HCT116 (cell line): Measurements from ENCODE around the gene OSBPL5.

Source experiments
- POLR2AphosphoS5 ChIP-seq: IDR thresholded peaks from 2 replicates; pipeline ENCODE4 v1.6.1; 2011; ENCODE audit warnings: mild to moderate bottlenecking, low read depth, low read length, moderate library complexity
- TF ChIP-seq, protein P1 (sequence below), 3 experiments: fragments of 200-600 bp in 1 of 3; sonication (generic) in 1 of 3; IDR thresholded peaks in 2 of 3; conservative IDR thresholded peaks in 1 of 3; 2 replicates each; pipeline ENCODE4 v1.5.1; 2012 to 2017; ENCODE audit warnings: low read depth in 2 of 3, low read length in 2 of 3, antibody characterized with exemption in 1 of 3, borderline replicate concordance in 1 of 3, control low read depth in 1 of 3, mild to moderate bottlenecking in 1 of 3, mixed read lengths in 1 of 3, mixed run types in 1 of 3, moderate library complexity in 1 of 3; ENCODE audit not compliant: insufficient read depth in 1 of 3
- TF ChIP-seq, protein P2 (sequence below): IDR thresholded peaks from 2 replicates; pipeline ENCODE4 v1.6.1; 2012; ENCODE audit warnings: low read depth

DNA sequence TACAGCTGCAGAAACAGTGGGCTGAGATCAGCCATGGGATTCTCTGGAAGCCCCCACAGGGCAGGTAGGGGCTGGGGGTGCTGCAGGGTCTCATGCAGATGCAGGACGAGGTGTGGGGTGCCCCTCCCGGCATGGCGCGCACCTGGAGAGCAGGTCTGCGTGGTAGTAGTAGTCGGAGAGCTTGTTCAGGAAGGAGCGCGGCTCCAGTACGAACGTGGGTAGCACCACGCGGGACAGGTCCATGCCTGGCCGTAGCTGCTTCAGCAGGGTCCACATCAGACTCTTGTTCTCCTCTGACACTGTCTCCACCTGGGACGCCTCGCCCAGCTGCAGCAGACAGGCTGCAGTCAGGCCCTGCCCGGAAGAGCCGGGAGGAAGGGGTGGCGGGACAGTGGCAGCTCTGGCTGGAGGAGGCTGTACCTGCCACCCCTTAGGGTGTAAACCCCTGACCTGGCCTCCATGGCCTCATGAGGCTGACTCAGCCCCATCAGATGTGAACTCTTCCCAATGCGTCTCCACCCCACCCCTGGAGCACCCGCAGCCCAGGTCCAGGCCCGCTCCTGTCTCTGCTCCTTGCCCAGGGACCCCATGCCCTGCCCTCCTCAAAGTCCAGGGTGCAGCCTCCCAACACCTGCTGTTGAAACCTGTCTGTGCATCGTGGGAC is 60.9 kb downstream of the OSBPL5 start:
- TF ChIP-seq, protein P1, sequence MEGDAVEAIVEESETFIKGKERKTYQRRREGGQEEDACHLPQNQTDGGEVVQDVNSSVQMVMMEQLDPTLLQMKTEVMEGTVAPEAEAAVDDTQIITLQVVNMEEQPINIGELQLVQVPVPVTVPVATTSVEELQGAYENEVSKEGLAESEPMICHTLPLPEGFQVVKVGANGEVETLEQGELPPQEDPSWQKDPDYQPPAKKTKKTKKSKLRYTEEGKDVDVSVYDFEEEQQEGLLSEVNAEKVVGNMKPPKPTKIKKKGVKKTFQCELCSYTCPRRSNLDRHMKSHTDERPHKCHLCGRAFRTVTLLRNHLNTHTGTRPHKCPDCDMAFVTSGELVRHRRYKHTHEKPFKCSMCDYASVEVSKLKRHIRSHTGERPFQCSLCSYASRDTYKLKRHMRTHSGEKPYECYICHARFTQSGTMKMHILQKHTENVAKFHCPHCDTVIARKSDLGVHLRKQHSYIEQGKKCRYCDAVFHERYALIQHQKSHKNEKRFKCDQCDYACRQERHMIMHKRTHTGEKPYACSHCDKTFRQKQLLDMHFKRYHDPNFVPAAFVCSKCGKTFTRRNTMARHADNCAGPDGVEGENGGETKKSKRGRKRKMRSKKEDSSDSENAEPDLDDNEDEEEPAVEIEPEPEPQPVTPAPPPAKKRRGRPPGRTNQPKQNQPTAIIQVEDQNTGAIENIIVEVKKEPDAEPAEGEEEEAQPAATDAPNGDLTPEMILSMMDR (IDR thresholded peaks at IDR 0.05 in 2 of 3, conservative IDR thresholded peaks at IDR 0.05 in 1 of 3; ENCODE audit: borderline replicate concordance in 1 of 3, insufficient read depth in 1 of 3, low read depth in 2 of 3, low read length in 2 of 3): no peak
- no peak for TF ChIP-seq POLR2AphosphoS5
- TF ChIP-seq, protein P2, sequence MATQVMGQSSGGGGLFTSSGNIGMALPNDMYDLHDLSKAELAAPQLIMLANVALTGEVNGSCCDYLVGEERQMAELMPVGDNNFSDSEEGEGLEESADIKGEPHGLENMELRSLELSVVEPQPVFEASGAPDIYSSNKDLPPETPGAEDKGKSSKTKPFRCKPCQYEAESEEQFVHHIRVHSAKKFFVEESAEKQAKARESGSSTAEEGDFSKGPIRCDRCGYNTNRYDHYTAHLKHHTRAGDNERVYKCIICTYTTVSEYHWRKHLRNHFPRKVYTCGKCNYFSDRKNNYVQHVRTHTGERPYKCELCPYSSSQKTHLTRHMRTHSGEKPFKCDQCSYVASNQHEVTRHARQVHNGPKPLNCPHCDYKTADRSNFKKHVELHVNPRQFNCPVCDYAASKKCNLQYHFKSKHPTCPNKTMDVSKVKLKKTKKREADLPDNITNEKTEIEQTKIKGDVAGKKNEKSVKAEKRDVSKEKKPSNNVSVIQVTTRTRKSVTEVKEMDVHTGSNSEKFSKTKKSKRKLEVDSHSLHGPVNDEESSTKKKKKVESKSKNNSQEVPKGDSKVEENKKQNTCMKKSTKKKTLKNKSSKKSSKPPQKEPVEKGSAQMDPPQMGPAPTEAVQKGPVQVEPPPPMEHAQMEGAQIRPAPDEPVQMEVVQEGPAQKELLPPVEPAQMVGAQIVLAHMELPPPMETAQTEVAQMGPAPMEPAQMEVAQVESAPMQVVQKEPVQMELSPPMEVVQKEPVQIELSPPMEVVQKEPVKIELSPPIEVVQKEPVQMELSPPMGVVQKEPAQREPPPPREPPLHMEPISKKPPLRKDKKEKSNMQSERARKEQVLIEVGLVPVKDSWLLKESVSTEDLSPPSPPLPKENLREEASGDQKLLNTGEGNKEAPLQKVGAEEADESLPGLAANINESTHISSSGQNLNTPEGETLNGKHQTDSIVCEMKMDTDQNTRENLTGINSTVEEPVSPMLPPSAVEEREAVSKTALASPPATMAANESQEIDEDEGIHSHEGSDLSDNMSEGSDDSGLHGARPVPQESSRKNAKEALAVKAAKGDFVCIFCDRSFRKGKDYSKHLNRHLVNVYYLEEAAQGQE: no peak
